RKO (cell line): Measurements from ENCODE around the gene PDE2A.
A peak's percentile ranks its signal among the peaks of the same experiment; 100 is the strongest.

ENCODE experiments used
- DNase-seq: peaks from one replicate; pipeline ENCODE4 v3.0.0-alpha.2; 2016; ENCODE audit warnings: low spot score

The PDE2A gene

DNA sequence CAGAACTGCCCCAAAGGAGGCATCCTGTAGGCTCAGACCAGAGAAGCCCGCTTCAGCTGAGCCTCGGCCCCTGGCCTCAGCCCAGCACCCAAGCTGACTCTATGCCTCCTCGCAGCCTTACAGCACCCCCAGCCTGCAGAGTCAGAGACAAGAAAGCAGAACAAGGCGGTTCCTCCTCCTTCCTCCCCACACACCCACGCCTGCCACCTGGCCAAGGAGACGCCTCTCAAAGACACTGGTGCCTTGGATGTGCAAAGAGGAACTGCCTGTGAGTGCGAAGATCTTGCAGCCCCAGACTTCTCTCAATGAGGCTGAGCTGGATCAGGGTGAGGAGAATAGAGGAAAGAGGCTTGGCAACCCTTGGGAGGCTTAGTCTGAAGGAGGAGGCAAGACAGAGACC lies 60.2 kb downstream of the PDE2A start:
- DNase-seq, result no peak

- DNase-seq, result no peak
Measured at GRCh38 chr11:72613450-72613849, 60.8 kb downstream of the PDE2A start.

DNA sequence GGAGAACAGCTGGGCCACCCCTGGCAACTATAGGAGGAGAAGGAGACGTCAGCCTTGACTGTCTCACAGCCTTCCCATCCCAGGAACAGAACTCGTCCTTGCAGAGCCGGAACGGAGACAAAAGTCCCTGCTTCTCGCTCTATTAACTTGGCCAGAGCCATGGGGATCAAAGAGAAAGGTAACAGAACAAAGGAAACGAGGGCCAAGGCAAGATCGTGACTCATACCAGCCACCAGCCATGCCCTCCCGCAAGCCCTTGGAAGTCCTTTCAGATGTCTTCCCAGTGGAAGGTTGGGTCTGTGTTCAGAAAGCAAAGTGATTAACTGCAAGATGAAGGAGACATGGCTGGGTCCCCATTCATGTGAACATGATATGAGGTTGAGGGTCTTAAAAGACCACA lies 64.7 kb downstream of the PDE2A start:
- no peak for DNase-seq

GRCh38 chr11:72609045-72609444 lies 65.2 kb downstream of the PDE2A start:
- DNase-seq, result peak; percentile 18

- DNase-seq, result no peak
Measured at GRCh38 chr11:72607496-72607895, 66.7 kb downstream of the PDE2A start.

GRCh38 chr11:72606748-72607468 lies 67.3 kb downstream of the PDE2A start:
- DNase-seq, result no peak

DNA sequence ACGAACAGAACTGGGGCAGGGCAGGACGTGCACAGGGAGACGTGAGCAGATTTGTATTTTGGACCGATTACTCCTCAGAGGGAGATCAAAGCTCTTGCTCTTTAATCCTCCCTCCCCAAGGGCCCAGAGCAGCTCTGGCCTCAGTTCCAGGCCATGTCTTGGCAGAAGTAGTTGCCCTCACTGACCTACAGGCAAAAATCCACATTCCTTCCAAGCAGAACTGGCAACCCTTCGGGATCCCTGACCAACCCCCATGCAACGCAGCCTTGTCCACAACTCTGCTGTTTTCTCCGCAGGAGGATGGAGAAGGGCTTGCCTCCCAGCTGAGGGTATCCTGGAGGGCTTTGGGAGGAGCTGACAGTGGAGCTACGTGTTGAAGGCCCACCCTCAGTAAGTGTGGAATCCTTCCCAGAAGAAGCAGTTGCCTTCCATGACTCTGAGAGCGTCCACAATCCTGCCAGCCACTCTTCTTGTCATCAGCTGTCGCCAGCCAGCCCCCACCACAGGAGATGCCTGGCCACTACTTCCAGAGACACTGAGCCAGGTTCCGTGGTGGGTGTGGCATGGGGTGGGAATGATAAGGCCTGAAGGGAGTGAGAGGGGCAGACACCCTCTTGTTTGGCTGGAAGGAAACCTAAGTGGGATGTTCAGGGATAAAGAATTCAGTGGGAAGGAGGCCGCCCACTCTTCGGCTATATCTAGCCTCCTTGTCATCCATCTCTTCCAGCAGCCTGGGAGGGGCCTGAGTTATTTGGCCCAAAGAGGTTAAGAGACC lies 68.1 kb downstream of the PDE2A start:
- DNase-seq, result no peak

DNA sequence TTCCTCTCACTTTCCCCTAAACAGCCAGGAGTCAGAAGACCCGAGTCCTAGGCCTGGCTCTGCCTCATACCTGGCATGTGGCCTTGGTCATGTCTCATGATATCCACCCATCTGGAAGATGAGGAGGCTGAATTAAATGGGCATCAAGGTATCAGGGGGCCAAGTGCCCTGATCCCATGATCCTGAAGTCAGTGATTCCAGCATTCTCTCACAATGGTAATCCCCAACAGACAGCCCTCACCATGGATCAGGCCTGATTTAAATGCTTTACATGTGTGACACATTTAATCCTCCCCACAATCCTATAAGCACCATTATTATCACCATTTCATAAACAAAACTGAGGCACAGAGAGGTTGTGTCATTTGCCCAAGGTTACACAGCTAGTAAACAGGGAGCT lies 70.0 kb downstream of the PDE2A start:
- DNase-seq, result no peak

GRCh38 chr11:72602250-72602904 lies 71.8 kb downstream of the PDE2A start:
- DNase-seq, result no peak

- no peak for DNase-seq
Measured at GRCh38 chr11:72600557-72600956, 73.7 kb downstream of the PDE2A start.

DNA sequence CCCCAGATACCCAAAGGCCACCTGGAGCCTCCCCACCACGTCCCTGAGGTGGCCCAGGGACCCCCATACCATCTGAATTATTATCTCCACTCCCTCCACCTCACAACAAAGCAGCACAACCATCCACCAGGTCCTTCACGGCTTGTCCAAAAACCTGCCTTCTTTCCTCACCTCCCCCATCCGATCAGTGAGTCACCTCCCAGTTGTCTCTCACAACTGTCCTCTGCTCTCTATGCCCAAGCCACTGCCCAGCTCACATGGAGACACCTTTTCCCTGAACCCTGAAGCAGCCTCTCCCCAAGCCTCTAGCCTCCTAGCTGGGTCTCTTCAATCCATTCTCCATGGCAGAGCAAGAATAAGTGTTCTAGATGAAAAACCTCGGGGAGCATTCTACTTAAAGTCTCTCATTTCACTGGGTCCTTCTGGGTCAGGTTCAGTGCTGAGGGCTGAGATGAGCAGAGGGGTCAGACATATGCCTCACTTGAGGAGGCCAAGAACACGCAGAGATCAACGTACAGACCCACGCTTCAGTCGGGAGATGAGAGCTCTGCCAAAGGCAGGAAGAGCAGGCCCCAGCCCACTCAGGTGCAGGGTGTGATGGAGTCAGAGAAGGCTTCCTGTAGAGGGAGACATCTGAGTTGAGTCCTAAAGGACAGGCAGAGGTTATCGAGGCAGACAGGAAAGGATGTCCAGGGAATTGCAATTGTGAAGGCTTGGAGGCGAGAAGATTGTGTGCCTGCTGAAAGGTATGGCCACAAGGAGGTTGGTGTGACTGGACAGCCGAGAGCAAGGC lies 74.7 kb downstream of the PDE2A start:
- DNase-seq, result no peak

DNA sequence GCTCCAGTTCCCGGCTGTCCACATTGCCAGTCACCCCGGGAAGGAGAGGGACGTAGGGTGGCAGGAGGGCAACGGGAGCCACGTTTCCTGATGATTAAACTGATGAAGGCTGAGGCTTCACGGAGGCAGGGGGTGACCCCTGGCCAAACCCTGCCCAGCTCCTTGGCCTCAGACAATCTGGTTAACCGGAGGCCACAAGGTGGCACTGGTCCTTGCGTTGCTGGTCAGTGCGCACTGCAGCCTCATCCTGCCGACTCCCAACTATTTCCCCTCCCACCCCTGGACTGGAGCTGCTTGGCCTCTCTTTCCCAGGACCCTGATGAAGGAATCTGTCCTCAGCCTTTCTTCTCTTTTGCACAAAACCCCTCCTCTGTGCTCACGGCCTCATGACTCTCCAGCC lies 75.3 kb downstream of the PDE2A start:
- DNase-seq, result no peak

DNA sequence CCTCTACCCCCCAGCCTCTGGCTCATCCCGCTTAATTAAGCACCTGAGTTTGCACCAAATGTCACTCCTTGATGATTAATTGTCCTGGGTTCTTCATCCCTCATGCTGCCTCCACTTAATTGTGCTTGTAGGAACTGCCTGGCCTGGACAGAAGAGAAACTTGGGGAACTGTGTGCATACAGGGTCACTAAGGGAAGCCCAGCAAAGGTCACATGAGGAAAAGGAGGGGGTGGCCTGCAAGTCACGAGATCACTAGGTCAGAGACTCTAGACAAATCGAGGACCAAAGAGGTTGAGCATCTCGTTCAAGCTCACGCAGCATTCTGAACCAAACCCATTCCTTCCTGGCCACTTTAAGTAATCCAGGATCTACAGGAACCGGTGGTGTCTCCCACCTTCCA lies 75.8 kb downstream of the PDE2A start:
- no peak for DNase-seq

DNA sequence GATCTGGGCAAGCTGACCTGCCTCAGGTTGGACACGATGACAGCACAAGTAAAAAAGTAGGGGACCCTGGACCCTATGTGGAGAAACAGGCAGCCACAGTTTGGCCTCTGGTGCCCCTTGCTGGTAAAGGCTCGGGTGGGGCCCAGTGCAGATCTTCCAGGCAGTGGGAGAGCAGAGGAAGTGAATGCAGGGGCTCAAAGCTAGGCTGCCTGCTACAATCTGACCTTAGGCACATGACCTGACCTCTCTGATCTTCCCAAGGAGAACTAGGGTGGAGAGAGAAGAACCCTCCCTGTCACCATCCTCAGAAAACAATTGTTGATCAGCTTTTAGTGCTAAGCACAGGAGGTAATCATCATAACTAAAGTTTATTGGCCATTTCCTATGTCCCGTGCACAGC lies 76.5 kb downstream of the PDE2A start:
- no peak for DNase-seq

DNA sequence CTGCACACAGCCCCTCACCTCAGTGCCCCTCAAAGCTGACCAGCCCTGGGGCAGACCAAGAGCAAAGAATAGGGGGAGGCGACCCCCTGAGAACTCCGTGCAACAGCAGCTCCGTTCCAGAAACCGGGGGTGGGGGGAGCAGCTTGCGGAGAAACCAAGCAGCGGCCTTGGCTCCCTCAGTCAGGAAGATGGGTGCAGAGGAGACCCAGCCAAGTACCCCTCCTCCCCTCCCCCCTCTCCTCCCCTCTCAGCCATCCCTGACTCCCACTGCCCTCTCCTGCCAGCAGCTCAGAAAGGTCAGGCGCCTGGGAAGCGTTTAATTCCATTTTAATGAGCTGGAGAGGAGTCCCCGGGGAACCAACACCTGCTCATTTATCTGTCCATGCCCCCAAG lies 78.9 kb downstream of the PDE2A start:
- DNase-seq, result no peak

DNA sequence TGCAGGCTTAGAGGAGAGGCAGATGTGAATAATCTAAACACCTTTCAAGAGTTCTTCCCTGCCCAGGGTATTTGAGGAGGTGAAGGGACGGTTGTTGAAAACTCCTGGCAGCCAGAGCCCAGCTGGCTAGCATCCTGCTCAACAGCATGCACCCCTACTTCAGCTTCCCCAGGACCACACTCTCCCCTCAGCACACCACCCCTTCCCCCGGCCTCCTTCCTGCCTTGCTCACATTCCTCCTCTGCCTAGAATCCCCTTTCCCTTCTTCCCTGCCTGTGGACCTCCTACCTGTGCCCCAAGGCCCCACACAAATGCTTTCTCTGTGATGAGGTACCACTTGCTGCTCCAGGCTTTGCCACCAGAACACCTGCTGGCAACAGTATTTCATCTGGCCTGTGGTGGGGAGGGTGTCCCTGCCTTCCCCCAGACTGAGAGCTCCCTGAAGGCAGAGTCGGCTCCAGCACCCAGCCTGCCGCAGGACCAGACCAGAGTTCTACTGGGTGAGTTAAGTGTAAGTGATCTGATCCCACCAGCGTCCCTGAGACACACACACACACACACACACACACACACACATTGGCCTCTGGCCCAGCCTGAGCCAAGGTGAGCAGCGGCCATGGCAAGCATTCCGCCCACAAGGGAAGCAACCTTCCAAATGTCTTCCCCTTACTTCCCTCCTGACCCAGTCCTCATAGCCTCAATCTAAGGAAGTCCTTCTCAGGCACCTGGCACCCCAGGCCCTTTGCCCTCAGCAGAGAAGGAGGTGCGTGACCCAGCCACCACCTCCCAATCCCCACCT lies 79.5 kb downstream of the PDE2A start:
- no peak for DNase-seq

- no peak for DNase-seq
Measured at GRCh38 chr11:72592698-72593495, 81.3 kb downstream of the PDE2A start.

DNA sequence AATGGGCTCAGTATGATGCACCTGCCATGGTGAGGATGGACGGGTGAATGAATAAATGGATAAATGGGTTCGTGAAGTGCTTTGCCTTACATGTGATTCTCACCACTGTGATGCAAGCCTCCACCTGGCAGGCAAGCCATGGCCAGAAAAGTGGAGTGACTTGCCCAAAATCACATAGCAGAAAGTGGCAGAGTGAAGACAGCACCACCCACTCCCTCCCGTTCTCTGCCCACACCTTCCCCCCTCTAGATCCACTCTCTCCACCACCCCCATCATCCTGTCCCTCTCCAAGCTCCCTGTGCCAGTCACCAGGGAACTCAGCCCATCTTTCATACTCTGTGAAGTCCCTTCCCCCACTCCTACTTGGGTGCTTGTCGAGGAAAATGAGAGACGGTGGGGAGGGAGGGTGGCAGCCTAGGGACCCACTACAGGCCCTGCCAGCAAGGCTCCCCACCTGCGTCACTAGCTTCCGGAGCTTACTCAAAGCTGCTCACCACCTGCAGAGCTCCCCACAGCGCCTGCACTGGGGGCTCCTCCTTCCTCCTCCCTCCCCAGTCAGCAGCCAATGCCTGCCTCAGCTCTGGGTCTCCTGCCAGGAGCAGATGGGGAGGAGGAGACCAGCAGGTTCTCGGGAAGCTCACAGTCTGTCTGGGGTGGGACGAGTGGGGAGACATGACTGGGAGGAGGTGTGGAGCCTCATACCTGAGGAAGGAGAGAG lies 82.3 kb downstream of the PDE2A start:
- no peak for DNase-seq

GRCh38 chr11:72591023-72591422 lies 83.2 kb downstream of the PDE2A start:
- DNase-seq, result no peak
